Umbilical cord (tissue), 2 donors: ENCODE data around the gene ADGRL2. TPM values are rescaled to one million over a fixed set of nuclear protein-coding genes. Genes with fewer than 3 reads are reported as not detected.

Experiments
- DNase-seq: peaks from one replicate; pipeline ENCODE4 v3.0.0-alpha.2; 2015; ENCODE audit warnings: low spot score
- total RNA-seq: library from RNA; depleted of rRNA; stranded (reverse); fragments of >200 nt; gene quantifications from one replicate; pipeline ENCODE4 v1.2.3, GENCODE V29; 2014; ENCODE audit warnings: low replicate concordance; ENCODE audit not compliant: insufficient read depth

Gene ADGRL2
- total RNA-seq, 1 donor from 2014 or later = 21.4 TPM

DNA sequence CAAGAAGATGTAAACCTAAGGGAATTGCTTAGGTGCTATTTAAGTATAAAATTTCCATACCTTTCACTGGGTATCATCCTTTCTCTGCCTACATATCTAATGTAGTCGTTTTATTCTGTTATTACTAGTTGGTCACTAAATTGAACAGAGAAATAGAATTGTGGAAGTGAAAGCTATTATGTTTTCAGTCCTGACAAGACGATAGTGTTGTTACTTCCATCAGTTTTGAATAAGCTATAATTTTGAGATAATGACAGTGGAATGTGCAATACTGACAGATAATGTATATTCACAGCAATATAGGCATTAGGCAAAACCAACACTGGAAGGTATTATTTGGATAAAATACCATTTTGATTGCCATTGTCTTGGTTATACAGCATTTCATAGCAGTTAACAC is 181.8 kb downstream of the ADGRL2 start:
- no peak for DNase-seq

DNA sequence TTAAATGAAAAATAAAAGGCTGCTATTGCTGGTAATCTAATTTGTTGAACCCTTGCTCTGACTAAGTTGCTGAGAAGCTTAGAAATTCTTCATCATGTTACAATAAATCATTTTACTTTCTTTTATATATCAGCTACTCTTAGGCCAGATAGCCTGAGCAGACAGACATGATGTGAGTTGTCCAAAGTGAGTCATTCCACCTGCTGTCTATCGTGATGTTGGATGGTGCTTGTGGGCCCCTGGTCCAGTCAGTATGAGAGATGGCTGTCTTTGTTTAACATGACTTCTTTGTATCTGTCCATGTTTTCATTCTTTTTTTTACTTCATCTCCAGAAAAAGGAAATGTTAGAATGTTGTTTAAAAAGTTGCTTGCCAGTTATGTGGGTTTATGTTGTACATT is 188.8 kb downstream of the ADGRL2 start:
- no peak for DNase-seq

DNA sequence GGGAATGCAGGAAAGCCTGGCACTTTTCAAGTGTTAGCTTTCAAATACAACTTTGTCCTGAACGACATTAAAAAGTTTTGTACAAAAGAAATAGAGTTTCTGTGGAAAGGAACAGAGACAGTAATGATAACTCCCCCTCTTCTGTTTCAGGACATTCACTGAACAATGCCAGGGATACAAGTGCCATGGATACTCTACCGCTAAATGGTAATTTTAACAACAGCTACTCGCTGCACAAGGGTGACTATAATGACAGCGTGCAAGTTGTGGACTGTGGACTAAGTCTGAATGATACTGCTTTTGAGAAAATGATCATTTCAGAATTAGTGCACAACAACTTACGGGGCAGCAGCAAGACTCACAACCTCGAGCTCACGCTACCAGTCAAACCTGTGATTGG is 189.5 kb downstream of the ADGRL2 start:
- no peak for DNase-seq

DNA sequence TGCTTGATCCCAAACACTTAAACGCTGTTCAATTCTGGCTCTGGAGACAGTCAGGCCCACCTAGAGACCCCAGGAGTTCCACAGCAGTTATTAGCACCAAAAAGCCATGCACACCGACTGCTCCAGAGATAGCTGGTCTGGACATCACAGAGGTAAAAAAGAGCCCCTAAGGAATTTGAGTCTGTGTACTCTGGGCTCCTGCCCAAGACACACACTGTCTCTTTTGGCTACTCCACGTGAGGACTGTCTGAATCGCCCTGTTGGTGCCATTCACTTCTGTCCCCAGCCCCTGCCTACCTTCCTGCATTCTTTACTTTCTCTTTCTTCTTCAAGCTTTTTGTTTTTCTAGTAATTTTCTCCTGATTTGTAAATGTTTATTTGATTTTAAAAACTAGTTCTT is 197.4 kb downstream of the ADGRL2 start:
- no peak for DNase-seq

DNA sequence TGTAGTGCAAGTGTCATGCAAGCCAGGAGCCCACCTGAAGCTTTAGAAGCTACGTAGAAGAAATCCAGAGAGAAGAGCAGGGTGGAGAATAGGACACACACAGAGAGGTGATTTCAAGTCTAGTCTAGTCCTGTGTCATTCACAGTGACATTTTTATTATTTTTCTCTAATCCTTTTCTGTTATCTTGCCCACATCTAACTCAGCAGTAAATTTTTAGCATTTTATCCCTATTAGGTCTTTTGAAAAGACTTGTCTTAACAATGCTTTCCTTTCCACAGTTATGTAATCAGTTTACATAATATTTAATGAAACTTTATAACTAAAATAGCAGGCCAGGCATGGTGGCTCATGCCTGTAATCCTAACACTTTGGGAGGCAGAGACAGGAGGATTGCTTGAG is 198.6 kb downstream of the ADGRL2 start:
- DNase-seq = peak; percentile 13

DNA sequence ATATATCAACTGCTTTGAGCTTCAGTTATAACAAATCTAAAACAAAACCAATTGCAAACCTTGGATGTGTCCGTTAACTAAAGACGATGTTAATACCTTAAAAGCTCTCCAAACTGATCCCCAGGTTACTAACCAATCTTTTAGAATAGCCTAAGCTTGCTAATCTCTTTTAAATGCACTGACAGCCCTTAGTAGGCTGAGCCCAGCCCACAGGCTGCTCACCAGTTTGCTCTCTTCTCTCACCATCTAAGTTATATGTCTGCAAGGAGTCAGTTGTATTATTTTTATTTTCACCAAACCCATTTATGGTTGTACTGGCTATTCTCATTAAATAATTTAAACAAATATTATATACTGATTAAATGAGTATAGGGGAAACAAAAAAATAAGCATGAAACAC is 199.5 kb downstream of the ADGRL2 start:
- no peak for DNase-seq

DNA sequence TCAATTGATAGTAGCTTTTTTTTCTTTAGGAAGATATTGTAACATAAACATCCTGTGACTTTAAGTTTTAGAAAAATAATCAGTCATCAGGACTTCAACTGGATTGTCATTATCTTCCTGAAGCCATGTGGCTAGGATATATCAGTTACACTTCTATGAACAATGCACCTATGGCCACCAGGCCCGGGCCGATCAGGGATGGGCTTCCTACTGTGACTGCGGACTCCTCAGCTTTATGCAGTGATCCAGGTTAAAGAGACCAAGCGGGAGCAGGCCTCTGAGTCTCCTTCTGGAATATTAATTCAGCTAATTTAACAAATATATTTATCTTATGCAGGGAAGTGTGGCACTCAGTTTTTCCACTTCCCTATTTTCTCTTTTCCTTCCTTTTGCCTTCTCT is 200.6 kb downstream of the ADGRL2 start:
- no peak for DNase-seq

DNA sequence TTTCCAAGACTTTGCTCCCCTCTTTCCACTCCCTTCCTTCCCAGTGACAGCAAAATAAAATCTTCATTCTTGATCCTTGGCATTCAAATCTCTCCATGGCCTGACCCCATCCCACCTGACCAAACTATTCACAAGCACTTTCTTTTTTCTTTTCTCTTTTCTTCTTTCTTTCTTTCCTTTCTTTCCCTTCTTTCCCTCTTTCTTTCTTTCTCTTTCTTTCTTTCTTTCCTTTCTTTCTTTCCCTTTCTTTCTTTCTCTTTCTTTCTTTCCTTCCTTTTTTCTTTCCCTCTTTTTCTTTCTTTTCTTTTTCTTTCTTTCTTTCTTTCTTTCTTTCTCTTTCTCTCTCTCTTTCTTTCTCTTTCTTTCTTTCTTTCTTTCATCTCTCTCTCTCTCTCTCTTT is 207.1 kb downstream of the ADGRL2 start:
- no peak for DNase-seq

DNA sequence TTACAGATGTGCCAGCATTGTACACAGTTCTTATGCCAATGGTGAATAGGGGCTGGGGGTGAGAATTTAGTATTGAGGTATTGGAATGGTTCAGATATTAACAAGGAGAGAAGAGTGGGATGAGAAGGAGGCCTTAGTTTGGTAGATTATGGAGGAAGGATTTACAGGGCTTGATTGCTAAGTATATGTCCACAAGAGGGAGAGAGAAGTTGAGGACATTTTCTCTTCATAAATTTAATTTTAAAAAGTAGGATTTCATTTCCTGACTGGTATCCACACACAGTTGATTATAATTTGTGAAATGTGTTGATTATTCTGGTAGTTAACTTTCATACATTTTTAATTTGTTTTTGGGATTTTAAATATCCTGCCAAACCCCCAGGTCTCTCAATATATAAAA is 213.0 kb downstream of the ADGRL2 start:
- no peak for DNase-seq

DNA sequence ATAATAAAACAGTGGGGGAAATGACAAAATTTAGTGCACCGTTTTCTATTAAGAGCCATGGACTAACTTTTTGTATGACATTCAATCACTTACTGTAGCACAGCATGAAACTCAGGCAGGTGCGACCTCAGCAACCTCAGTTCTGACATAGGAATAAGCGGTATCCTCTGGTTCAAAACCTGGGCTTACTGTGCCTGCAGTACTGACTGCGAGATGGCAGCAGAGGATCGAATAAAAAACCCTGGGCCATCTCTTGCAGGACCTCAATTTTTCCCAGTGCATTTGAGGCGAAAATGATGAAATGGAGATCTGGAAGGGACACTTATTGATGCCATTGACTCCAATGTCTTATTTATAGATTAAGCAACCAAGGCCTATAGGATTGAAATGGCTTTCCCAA is 214.7 kb downstream of the ADGRL2 start:
- DNase-seq = no peak

DNA sequence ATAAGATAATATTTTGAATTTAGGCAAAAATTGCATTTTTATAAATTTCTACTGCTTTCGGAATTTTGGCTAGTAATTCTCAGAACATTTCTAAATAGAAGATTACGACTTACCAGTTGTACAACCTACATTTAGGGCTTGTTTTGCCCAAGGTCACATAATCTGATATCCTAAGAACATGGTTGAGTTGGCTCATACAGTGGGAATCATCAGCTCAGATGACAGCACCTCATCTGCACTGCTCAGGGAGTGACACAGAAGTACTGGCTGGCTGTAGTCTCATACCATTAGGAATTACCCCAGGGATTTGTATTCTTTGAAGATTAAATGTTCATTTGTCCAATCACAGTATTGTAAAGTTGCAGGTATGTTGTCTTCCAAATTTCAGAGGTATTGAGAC is 217.6 kb downstream of the ADGRL2 start:
- DNase-seq = no peak

DNA sequence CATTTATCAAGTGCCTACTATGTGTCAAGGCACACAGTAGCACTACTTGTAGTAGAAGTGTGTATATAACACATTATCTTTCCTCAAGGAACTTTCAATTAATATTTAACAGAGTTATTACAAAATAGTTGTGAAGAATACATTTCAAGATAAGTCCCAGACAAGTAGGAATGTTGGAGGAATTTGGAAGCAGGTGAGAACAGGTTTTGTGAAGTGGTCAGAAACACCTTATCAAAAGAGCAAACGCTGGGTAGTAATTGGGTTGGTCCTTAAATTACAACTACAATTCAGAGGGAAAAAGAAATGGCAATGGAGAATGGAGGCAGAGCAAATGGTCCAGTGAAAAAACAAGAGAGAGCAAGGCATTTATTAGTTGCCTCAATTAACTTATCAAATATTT is 218.8 kb downstream of the ADGRL2 start:
- no peak for DNase-seq

DNA sequence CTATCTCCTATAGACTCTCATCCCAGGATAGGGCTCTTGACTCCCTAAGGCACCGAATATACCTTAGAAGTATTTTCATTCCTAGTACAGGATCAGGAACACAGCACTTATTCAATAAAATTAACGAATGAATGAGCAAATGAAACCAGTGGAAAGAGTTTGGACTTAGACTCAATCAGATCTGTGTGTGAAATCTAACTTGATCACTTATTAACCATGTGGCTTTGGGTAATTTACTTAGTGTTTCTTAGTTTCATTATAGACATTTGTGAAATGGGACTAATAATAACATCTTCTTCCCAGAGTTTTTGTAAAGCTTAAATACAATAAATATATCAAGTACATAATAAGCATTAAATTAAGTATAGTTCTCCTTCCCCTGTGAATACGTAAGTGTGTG is 230.1 kb downstream of the ADGRL2 start:
- no peak for DNase-seq

DNA sequence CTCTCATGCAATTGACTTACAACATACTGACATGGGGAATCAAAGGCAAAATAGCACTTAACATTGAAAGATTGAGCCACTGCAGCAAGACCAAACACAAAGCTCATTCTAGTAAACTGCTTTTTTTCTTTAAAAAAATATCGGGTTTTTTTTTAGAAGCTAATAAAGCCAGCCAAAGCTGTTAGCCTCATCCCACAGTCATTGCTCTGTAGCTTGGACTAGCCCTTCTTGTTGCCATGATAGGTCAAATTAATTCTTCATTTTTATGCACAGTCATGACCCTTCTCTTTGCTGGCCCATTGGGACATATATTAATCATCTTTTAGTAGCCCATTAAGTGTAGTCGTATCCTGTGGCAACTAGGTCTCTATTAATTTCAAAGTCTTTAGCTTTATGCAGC is 231.3 kb downstream of the ADGRL2 start:
- DNase-seq = no peak

DNA sequence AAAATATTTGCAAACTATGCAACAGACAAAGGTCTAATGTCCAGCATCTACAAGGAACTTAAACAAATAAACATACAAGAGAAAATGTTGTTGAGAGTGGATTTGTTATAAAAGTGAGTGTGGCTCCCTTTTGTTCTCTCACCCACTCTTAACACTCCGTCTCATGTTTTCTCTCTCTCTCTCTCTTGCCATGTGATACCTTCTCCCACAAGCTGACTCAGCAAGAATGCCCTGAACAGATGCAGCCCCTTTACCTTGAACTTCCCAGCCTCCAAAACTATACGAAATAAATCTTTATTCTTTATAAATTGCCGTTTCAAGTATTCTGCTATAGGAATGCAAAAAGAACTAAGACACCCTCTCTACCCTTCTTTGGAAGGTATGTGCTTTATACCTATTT is 234.1 kb downstream of the ADGRL2 start:
- no peak for DNase-seq
